HG03095 (cell line): Measurements from ENCODE around the gene NHLRC3.
"Not testable (repeated sequence)": the region's sequence is repeated elsewhere in the genome, so short reads cannot be mapped to it uniquely, and the experiment has no call there.

Experiments
- ATAC-seq: cut with Tn5 transposase; IDR thresholded peaks from one replicate; pipeline ENCODE4 v1.9.1; 2021; ENCODE audit warnings: moderate library complexity; ENCODE audit not compliant: unreplicated experiment

Gene NHLRC3

DNA sequence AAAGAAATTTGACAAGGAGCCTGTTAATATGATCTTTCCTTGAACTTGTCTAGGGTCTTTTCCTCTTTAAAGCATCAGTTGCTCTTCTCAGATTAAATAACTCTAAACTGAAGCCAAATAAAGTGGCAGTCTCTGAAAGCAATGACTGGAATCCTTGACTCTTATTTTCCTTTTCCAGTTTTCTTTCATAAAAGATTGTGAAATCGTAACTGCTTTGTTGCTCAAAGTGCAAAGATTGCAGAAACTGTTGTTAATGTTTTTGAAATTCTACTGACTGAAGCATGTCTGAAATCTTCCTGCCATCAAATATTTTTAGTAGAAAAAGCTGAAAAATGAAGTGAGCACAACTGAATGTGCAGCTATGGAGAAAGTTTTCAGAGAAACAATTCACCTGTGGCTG, 1.9 kb downstream of the NHLRC3 start:
- no peak for ATAC-seq

DNA sequence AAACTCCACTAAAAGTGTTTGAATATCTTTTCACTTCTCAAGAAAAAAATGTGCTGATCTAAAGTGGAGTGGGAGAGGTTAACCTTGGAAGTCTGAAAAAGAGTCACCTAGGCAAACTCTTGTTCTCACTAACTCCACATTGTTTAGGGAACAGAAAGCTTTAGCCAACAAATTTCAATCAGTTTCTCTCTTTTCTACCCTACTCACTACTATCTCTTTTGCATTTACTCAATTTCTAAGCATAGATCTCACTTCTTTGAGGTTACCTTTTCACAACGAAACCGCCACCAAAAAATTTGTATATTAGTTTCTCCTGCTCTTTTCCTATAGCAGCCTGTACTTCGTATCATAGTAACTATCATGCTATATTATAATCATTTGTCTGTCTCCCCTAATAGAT, 6.3 kb downstream of the NHLRC3 start:
- peak; percentile 83 for ATAC-seq

DNA sequence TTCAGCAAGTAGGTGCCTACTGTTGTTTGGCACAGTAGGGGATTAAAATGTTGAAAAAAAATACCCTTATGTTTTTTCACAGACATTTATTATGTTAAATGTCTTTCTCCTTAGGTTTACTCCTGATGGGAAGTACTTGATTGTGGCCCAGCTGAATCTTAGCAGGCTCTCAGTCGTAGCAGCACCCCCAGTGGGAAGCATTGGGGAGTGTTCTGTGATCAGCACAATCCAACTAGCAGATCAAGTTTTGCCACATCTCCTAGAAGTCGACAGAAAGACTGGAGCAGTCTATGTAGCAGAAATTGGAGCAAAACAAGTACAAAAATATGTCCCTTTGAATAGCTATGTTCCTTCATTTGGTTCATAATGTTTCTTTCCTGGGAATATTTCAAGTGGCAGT, 9.3 kb downstream of the NHLRC3 start:
- no peak for ATAC-seq

GRCh38 chr13:39048806-39049205, 10.6 kb downstream of the NHLRC3 start:
- no peak for ATAC-seq

DNA sequence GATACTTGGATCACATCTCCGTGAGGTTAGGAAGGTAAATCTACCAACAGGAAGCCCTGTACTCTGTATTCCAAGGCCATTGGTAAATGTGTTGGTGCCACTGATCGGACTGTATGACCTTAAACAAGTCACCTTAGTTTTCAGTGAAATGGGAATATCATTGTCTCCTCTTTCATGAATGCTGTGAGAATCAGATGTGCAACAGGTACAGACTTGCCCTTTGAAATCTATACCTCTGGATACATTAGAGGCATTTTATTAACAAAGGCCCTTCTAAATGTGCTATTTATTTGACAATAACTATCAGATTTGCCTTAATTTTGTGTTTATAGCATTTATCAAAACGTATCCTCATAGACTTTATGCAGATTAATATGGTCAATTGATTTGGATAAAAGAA, 11.0 kb downstream of the NHLRC3 start:
- no peak for ATAC-seq

DNA sequence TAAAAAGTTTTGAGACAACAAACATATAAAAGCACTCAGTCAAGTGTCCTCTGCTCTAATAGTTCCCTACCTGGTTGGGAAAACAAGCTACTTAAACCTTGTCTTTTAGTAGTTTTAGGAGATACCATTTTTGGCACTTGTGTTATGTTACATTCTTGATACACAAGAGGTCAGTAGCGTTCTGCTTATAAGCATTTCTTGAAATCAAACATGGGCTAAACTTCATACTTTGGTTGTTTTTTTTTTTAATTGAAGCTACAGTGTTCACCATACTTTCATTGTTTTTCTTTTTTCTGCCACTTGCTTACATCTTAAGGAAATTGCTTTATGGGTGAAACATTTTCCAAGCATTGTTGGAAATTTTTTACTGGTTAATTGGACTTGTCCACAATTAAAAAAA, 12.9 kb downstream of the NHLRC3 start:
- ATAC-seq = no peak

DNA sequence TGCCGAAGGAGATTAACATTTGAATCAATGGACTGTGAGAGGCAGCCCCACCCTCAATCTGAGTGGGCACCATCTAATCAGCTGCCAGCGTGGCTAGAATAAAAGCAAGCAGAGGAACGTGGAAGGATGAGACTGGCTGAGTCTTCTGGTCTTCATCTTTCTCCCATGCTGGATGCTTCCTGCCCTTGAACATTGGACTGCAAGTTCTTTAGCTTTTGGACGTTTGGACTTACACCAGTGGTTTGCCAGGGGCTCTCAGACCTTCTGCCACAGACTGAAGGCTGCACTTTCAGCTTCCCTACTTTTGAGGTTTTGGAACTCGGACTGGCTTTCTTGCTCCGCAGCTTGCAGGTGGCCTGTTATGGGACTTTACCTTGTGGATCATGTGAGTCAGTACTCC, 14.7 kb downstream of the NHLRC3 start:
- ATAC-seq = no peak

GRCh38 chr13:39054112-39054511, 15.9 kb downstream of the NHLRC3 start:
- ATAC-seq = no peak

- ATAC-seq = no peak
Measured at GRCh38 chr13:39056018-39056417, 17.8 kb downstream of the NHLRC3 start.

GRCh38 chr13:39058040-39058439, 19.8 kb downstream of the NHLRC3 start:
- no peak for ATAC-seq

GRCh38 chr13:39062004-39062403, 23.7 kb downstream of the NHLRC3 start:
- ATAC-seq = no peak

DNA sequence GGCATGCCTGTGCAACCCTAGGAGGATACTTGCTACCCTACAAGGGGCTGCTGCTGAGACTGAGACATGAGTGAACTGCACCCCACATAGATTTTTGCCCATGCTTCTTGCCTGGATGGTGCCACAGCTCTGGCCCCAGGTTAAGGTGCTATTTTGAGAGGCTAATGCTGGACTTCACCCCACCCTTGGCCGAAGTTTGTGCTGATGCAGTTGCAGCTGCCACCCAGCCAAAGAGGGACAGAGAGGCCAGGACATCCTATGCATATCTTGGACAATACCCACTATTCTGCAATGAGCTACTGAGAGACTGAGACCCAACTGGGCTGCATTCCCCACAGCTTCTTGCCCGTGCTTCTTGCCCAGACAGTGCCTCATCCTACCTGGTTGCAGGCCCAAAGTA, 34.6 kb downstream of the NHLRC3 start:
- no peak for ATAC-seq

GRCh38 chr13:39073983-39074382, 35.7 kb downstream of the NHLRC3 start:
- ATAC-seq = no peak

GRCh38 chr13:39086251-39086945, 48.1 kb downstream of the NHLRC3 start:
- ATAC-seq = not testable (repeated sequence)

DNA sequence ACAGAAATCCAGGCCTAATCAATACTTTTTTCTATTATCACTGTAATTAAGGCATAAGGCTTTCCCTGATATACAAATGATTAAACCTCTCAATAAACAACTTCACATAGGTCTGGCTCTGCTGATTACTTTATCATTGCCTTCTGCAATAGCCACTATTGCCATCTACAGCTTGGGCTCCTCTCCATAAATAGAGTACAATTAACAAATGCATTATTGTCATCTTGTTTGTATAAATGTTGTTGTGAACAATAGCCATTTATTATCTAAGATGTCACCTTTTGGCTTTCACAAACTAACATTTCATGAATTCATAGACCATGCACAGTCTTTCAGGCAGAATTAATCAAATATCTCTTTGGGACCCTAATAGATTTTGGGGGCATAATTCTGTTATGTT, 53.3 kb downstream of the NHLRC3 start:
- ATAC-seq = no peak

DNA sequence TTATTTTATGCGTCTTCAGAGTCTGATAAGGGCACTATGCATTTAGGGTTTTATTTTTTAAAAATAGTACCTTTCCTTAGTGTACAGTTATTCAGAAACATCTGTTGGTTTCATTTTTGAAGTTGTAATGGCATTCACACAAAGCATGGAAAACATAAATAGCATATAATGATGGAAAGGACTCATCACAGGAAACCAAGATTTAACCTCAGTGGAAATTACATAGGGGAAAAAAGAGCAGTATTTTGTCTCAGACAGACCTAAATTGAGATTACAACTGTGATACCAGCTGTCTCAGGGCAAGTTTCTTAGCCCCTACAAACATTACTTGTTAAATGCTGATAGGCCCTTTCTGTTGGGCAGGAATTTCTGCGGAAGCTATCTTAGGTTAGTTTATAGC, 57.2 kb downstream of the NHLRC3 start:
- ATAC-seq = no peak

DNA sequence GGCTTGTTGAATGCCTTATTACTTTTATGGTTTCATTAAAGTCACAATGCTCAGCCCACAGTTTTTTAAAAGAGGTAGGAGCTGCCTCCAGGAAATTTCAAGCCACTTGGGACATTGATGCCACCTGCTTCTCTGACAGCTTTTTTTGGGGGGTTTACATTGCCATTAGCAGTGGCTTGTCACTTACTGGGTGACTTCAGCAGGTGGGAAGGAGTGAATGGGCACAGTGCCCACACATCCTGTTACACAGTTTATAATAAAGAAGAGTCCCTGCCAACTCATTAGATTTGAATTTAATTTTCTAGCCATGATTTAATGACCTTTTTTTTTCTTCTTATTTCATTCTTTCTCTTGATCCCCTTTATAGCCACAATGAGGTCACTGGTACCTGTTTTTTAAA, 61.0 kb downstream of the NHLRC3 start:
- ATAC-seq = no peak
